ENCODE data around the gene SERPINB2. TPM values are rescaled to one million over a fixed set of nuclear protein-coding genes. Genes with fewer than 3 reads are reported as not detected.

Gene SERPINB2
- total and polyA plus RNA-seq, 2 of the 13 experiments (the other 11 are each of a cell fraction or from before 2014, with no cell fraction given): 0.07 to 0.11 TPM

DNA sequence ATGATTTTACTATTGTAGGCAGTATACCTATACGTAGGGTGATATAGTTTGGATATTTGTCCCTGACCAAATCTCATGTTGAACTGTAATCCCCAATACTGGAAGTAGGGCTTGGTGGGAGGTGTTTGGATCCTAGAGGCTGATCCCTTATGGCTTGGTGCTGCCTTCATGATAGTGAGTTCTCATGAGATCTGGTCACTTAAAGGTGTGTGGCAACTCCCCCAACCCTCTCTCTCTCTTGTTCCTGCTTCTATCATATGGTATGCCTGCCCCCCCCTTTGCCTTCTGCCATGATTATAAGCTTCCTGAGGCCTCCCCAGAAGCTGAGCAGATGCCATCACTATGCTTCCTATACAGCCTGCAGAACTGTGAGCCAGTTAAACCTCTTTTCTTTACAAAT is 18.6 kb downstream of the SERPINB2 start (continued):
- no peak for TF ChIP-seq TCF12 (IDR thresholded peaks at IDR 0.05)
- TF ChIP-seq TCF12 (CRISPR knock-in tag; IDR thresholded peaks at IDR 0.05): no peak
- no peak for TF ChIP-seq SP1 (IDR thresholded peaks at IDR 0.05)
- no peak for TF ChIP-seq SP1 (CRISPR knock-in tag; IDR thresholded peaks at IDR 0.05)
- TF ChIP-seq, protein P1, sequence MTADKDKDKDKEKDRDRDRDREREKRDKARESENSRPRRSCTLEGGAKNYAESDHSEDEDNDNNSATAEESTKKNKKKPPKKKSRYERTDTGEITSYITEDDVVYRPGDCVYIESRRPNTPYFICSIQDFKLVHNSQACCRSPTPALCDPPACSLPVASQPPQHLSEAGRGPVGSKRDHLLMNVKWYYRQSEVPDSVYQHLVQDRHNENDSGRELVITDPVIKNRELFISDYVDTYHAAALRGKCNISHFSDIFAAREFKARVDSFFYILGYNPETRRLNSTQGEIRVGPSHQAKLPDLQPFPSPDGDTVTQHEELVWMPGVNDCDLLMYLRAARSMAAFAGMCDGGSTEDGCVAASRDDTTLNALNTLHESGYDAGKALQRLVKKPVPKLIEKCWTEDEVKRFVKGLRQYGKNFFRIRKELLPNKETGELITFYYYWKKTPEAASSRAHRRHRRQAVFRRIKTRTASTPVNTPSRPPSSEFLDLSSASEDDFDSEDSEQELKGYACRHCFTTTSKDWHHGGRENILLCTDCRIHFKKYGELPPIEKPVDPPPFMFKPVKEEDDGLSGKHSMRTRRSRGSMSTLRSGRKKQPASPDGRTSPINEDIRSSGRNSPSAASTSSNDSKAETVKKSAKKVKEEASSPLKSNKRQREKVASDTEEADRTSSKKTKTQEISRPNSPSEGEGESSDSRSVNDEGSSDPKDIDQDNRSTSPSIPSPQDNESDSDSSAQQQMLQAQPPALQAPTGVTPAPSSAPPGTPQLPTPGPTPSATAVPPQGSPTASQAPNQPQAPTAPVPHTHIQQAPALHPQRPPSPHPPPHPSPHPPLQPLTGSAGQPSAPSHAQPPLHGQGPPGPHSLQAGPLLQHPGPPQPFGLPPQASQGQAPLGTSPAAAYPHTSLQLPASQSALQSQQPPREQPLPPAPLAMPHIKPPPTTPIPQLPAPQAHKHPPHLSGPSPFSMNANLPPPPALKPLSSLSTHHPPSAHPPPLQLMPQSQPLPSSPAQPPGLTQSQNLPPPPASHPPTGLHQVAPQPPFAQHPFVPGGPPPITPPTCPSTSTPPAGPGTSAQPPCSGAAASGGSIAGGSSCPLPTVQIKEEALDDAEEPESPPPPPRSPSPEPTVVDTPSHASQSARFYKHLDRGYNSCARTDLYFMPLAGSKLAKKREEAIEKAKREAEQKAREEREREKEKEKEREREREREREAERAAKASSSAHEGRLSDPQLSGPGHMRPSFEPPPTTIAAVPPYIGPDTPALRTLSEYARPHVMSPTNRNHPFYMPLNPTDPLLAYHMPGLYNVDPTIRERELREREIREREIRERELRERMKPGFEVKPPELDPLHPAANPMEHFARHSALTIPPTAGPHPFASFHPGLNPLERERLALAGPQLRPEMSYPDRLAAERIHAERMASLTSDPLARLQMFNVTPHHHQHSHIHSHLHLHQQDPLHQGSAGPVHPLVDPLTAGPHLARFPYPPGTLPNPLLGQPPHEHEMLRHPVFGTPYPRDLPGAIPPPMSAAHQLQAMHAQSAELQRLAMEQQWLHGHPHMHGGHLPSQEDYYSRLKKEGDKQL (CRISPR knock-in tag; IDR thresholded peaks at IDR 0.05; ENCODE audit: low read depth): no peak
- no peak for TF ChIP-seq CC2D1A (CRISPR knock-in tag; IDR thresholded peaks at IDR 0.05)

DNA sequence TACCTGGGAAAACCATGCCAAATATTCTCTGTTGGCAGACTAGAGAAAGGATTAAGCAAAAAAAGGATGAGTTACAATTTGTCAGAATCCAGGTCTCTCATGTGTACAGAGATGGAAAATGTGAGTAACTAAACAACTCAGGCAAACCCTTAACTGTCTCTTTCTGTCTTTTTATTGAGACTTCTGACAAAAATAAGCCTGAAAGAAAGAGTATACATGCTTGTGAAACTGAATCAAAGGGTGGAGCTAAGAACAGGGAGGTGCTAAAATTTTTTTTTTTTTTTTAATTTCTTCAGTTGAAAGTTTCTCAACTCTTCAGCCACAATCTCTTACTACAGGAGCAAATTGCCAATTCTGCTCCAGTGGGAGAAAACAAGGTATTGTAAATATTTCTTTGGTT is 20.2 kb downstream of the SERPINB2 start, which contains the start of gene SERPINB10:
Gene SERPINB10 (plus strand): TSS at position 295 of the 400 bp plus-strand sequence. CDS start 7,553 bp downstream, outside the sequence.
- ATAC-seq: no peak
- no peak within 1 kb of the TSS for H3K9ac ChIP-seq (ENCODE audit: insufficient read depth, low read depth, low read length)
- no peaks in the 10 kb centered on the region for H3K36me3 ChIP-seq (replicated peaks in 1 of 2; ENCODE audit: control insufficient read depth in 1 of 2, insufficient read depth in 2 of 2, low read length in 2 of 2)
- H2AFZ ChIP-seq (ENCODE audit: low read length): no peak within 1 kb of the TSS
- no peak within 1 kb of the TSS for H3K4me3 ChIP-seq (replicated peaks in 1 of 3; ENCODE audit: insufficient read depth in 1 of 3, low read depth in 2 of 3, low read length in 3 of 3)
- intact Hi-C loops (cut with micrococcal nuclease; ENCODE audit: unreplicated experiment) (no loop called here), in situ Hi-C loops (cut with HindIII; ENCODE audit: extremely low pct_ligation_motif_present, low pct_unique_long_range_greater_than_20kb) (no loop called here)
- POLR2A ChIA-PET: no interaction called here
- no peak within 1 kb of the TSS for H3K4me2 ChIP-seq (ENCODE audit: low read depth, low read length)
- no peak within 1 kb of the TSS for H3K27ac ChIP-seq (ENCODE audit: extremely low read length, insufficient read depth, low read length)
- no peaks in the 10 kb centered on the region for H3K9me3 ChIP-seq (ENCODE audit: low read length)
- H3K4me1 ChIP-seq (ENCODE audit: insufficient read depth, low read length): no peaks in the 10 kb centered on the region
- no peaks in the 10 kb centered on the region for H3K79me2 ChIP-seq (ENCODE audit: insufficient read depth, low read length)
- no peak for FAIRE-seq
- no peak for DNase-seq (ENCODE audit: low spot score)
- CTCF ChIA-PET (ENCODE audit: low intra/inter-chr PET ratio, low total read pairs): no interaction called here
- H4K20me1 ChIP-seq (ENCODE audit: insufficient read depth, low read length): no peaks in the 10 kb centered on the region
- H3K27me3 ChIP-seq (ENCODE audit: control insufficient read depth in 1 of 2, insufficient read depth in 2 of 2, low read length in 2 of 2): no peaks in the 10 kb centered on the region
- BruUV-seq (replicated peaks): no TSS peak
- TF ChIP-seq ZNF235 (CRISPR knock-in tag; IDR thresholded peaks at IDR 0.05; ENCODE audit: borderline replicate concordance) (no peak), AGO2 (optimal IDR thresholded peaks at IDR 0.05; ENCODE audit: low read depth, low read length) (no peak), CBX5 (CRISPR knock-in tag; IDR thresholded peaks at IDR 0.05; ENCODE audit: borderline replicate concordance) (no peak), SRSF9 (IDR thresholded peaks at IDR 0.05; ENCODE audit: borderline replicate concordance, insufficient read depth, low read depth, low read length, poor library complexity, severe bottlenecking) (no peak), RFX3 (CRISPR knock-in tag; IDR thresholded peaks at IDR 0.05) (no peak), MYNN (CRISPR knock-in tag; IDR thresholded peaks at IDR 0.05; ENCODE audit: low read depth) (no peak), TBP (CRISPR knock-in tag; IDR thresholded peaks at IDR 0.05) (no peak), ZSCAN20 (CRISPR knock-in tag; IDR thresholded peaks at IDR 0.05; ENCODE audit: borderline replicate concordance) (no peak), ZNF891 (CRISPR knock-in tag; IDR thresholded peaks at IDR 0.05) (no peak), GATA4 (IDR thresholded peaks at IDR 0.05; ENCODE audit: borderline replicate concordance, low read depth) (no peak)
- TF ChIP-seq, protein P2, sequence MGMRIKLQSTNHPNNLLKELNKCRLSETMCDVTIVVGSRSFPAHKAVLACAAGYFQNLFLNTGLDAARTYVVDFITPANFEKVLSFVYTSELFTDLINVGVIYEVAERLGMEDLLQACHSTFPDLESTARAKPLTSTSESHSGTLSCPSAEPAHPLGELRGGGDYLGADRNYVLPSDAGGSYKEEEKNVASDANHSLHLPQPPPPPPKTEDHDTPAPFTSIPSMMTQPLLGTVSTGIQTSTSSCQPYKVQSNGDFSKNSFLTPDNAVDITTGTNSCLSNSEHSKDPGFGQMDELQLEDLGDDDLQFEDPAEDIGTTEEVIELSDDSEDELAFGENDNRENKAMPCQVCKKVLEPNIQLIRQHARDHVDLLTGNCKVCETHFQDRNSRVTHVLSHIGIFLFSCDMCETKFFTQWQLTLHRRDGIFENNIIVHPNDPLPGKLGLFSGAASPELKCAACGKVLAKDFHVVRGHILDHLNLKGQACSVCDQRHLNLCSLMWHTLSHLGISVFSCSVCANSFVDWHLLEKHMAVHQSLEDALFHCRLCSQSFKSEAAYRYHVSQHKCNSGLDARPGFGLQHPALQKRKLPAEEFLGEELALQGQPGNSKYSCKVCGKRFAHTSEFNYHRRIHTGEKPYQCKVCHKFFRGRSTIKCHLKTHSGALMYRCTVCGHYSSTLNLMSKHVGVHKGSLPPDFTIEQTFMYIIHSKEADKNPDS (CRISPR knock-in tag; IDR thresholded peaks at IDR 0.05): no peak
- TF ChIP-seq, protein P3, sequence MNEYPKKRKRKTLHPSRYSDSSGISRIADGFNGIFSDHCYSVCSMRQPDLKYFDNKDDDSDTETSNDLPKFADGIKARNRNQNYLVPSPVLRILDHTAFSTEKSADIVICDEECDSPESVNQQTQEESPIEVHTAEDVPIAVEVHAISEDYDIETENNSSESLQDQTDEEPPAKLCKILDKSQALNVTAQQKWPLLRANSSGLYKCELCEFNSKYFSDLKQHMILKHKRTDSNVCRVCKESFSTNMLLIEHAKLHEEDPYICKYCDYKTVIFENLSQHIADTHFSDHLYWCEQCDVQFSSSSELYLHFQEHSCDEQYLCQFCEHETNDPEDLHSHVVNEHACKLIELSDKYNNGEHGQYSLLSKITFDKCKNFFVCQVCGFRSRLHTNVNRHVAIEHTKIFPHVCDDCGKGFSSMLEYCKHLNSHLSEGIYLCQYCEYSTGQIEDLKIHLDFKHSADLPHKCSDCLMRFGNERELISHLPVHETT (CRISPR knock-in tag; conservative IDR thresholded peaks at IDR 0.05): no peak
